Neuron (in vitro differentiated cells): ENCODE results near the gene GAS7.

Source experiments
- H2AFZ ChIP-seq: one replicate; pipeline ENCODE4 v1.6.1; 2013; ENCODE audit warnings: low read depth, mild to moderate bottlenecking, inconsistent platforms, low read length, moderate library complexity
- H3K27me3 ChIP-seq: one replicate; pipeline ENCODE4 v1.6.1; 2013; ENCODE audit warnings: low read length; ENCODE audit not compliant: insufficient read depth
- H3K36me3 ChIP-seq: one replicate; pipeline ENCODE4 v1.6.1; 2013; ENCODE audit warnings: low read length; ENCODE audit not compliant: insufficient read depth
- H3K4me1 ChIP-seq: one replicate; pipeline ENCODE4 v1.6.1; 2013; ENCODE audit warnings: low read length; ENCODE audit not compliant: insufficient read depth
- H3K4me3 ChIP-seq: 2 replicates; pipeline ENCODE4 v1.5.1; 2013; ENCODE audit warnings: mild to moderate bottlenecking, low read length, moderate library complexity
- H3K9me3 ChIP-seq: one replicate; pipeline ENCODE4 v1.6.1; 2013; ENCODE audit warnings: low read length

GAS7 gene

DNA sequence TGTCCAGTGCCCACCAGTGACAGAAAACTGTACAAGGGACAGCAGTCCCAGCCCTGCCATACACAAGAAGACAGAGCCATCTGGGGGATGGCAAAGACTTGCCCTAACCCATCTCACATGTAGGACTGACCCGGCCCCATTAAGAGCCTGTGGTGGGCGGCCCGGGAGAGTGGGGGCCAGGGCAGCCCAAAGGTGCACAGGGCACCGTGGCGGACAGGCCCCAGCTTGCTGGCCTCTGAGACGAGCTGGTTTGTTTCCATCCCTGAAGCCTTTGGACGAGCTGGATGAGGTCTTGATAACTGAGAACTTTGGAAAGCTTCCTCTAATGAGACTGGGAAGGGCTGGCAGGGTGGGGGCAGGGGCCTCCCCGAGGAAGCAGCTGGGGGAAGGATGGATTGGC is 282.3 kb downstream of the GAS7 start:
- Histone ChIP-seq H3K27me3 (no peaks in the 10 kb centered on the region), H3K9me3 (no peaks in the 10 kb centered on the region), H3K4me3 (no peak overlapping the region), H3K36me3 (no peaks in the 10 kb centered on the region), H3K4me1 (no peaks in the 10 kb centered on the region), H2AFZ (no peak overlapping the region)

DNA sequence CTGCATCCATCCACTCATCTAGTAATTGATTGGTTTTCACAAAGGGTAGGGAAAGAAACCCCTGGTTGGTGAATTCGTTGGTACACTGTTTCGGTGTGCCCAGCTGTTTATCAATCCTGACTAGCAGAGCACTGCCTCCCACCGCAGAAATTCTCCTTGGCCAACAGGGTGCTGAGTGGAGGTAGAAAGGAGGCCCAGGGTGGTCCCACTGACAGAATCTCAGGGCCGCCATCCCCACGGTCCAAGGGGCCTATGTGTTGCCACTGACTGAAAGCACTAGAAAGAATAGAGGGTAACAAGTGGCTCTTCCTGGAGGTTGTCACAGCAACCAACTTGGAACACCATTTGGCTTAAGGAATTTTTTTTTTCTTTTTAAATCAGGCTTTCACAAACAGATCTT is 284.9 kb downstream of the GAS7 start:
- Histone ChIP-seq H3K36me3 (no peaks in the 10 kb centered on the region), H3K4me1 (no peaks in the 10 kb centered on the region), H3K27me3 (no peaks in the 10 kb centered on the region), H2AFZ (no peak overlapping the region), H3K9me3 (no peaks in the 10 kb centered on the region), H3K4me3 (no peak overlapping the region)

DNA sequence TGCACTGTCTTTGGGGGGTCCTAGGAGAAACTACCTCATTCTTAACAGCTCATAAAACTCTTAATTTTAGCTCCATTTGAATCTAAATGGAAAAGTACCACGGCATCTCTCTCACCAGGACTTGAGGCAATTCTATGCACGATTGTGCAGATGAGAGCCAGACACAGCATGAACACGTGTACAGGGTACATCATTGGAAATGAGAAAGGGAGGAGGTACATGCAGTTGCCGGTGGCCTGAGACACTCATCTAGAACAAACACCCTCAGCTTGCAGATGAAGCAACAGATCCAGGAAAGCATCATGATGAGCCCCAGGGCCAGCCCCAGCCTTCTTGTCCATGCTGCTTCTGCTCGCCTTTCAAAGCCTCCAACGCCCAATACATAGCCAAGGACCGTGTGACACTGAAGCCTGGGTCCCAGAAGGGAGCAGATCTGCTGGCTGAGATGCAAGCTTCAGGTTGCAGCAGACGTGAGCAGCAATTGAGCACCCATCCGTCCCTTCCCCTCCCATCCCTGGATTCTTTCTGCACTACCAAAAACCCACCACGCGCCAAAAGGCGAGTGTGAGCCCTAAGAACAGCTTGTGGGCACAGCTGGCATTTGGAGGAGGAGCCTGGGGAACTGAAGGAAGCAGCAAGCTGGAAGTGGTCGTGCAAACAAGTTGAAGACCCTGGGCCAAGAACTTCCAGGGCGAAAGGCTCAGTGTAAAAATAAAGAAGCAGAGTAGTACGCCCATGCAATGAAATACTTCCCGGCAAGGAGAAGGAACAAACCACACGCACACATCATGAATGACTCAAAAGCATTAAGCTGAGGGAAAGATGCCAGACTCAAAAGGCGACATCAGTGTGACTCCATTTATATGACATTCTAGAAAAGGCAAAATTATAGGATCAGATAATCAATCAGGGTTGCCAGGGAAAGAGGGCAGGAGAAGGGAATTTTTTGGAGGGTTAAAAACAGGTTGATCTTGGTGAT is 286.0 kb downstream of the GAS7 start:
- H3K9me3 ChIP-seq, result no peaks in the 10 kb centered on the region
- H3K4me3 ChIP-seq, result no peak overlapping the region
- H3K4me1 ChIP-seq, result no peaks in the 10 kb centered on the region
- H3K27me3 ChIP-seq, result no peaks in the 10 kb centered on the region
- H3K36me3 ChIP-seq, result no peaks in the 10 kb centered on the region
- no peak overlapping the region for H2AFZ ChIP-seq

DNA sequence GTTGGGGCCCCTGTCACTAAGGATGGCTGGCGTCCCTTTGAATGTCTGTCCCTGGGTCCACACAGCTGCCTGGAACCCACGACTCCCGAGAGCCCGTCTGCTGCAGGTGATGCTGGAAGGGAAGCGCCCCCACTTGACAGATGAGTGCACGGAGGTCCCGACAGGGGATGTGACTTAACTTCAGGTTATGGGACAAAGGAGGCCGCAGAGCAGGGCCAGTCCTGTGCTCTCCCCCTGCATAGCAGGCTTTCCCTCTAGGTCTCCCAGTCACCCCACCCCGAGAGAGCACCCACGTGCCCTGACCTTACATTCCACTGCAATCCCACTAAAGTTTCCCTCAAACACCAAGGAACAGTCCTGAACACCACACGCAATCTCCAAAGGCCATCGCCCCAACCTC is 287.3 kb downstream of the GAS7 start:
- Histone ChIP-seq H3K36me3 (no peaks in the 10 kb centered on the region), H3K4me3 (no peak overlapping the region), H3K9me3 (no peaks in the 10 kb centered on the region), H3K27me3 (no peaks in the 10 kb centered on the region), H3K4me1 (no peaks in the 10 kb centered on the region), H2AFZ (no peak overlapping the region)

DNA sequence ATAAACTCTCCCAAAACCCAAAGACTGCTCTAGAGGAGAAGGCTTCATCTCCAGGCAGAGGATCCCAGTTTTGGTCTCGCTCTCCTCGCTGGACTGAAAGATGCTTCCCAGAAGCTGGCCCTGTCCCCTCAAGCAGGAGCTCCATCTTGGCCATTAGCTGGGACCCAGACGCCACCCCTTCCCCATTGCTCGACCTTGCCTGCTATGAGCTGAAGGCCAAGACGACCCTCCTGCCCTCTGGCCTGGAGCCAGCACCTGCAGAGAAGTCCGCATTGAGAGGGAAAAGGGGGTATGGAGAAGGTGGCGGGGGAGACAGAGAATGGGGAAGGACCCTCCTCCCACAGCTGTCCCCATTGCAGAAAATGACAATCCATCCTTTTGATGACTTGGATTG is 289.8 kb downstream of the GAS7 start:
- no peaks in the 10 kb centered on the region for H3K27me3 ChIP-seq
- H3K36me3 ChIP-seq, result no peaks in the 10 kb centered on the region
- no peaks in the 10 kb centered on the region for H3K4me1 ChIP-seq
- H2AFZ ChIP-seq, result no peak overlapping the region
- no peaks in the 10 kb centered on the region for H3K9me3 ChIP-seq
- no peak overlapping the region for H3K4me3 ChIP-seq

DNA sequence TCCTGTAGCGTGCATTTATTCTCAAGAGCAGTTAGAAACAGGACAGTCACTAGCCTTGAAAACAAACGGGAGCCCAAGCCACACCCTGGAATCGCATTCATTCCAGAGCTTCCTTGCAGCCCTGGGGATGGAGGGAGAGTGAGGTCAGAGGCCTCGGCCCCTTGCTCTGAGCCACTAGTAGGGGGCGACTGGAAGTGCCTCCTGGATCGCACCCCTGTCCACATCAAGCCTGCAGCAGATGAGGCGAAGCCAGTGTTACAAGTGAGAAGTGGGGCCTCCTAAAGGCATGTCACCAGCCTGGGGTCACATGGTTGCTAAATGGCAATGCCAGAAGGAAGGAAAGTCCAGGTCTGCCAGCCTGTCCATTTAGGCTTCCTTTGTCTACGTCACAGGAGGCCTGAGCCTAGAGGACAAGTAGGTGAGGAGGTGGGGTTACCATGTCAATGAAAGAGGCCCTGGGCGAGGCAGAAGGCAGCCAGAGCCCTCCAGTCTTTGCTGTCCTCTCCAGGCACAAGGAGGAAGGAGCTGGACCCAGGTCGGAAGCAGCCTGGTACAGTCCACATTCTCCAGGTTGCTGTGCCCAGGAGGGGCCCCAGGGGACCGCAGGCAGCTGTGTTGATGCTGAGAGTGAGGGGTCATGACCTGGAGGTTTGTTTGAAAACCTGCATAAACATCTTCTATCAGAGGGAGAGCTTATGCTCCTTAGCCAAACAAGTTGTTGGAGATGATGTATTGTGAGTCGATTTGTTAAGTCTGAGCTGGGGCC is 290.3 kb downstream of the GAS7 start:
- Histone ChIP-seq H3K4me1 (no peaks in the 10 kb centered on the region), H3K36me3 (no peaks in the 10 kb centered on the region), H3K27me3 (no peaks in the 10 kb centered on the region), H3K9me3 (no peaks in the 10 kb centered on the region), H3K4me3 (no peak overlapping the region), H2AFZ (no peak overlapping the region)

DNA sequence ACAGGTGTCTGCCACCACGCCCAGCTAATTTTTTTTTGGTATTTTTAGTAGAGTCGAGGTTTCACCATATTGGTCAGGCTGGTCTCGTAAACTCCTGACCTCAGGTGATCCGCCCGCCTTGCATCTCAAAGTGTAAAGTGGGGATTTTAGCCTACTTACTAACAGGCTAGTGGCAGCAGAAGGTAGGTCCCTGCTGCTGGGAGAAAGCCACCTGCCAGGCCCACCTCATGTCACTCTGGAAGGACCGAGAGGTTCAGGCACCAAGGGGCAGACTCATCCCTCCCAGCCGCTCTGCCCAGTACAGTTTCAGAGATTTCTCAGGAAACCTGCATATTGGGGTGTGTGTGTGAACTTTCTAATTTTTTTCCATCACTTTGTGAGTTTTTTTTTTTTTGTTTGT is 291.3 kb downstream of the GAS7 start:
- H2AFZ ChIP-seq, result no peak overlapping the region
- H3K4me3 ChIP-seq, result no peak overlapping the region
- H3K4me1 ChIP-seq, result no peaks in the 10 kb centered on the region
- H3K27me3 ChIP-seq, result no peaks in the 10 kb centered on the region
- no peaks in the 10 kb centered on the region for H3K9me3 ChIP-seq
- no peaks in the 10 kb centered on the region for H3K36me3 ChIP-seq

DNA sequence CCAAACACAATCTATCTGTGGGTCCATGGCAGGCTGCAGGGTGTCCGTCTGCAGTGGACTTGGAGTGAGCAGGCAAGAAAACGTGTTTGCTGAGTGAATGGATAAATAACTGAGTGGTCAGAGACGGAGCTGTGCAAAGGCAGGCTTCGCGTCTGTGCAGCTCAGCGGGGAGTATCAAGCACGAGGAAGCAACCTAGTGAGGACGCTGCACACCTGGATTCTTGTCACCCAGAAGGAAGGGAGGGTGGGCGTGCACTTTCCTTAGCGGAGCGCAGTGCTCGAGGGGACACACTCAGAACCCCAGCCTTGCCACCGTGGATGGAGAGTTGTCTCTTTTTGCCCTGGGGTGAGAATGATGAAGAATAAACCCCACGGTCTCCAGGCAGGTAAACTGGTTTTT is 291.8 kb downstream of the GAS7 start:
- Histone ChIP-seq H3K4me3 (no peak overlapping the region), H3K36me3 (no peaks in the 10 kb centered on the region), H2AFZ (no peak overlapping the region), H3K4me1 (no peaks in the 10 kb centered on the region), H3K27me3 (no peaks in the 10 kb centered on the region), H3K9me3 (no peaks in the 10 kb centered on the region)

DNA sequence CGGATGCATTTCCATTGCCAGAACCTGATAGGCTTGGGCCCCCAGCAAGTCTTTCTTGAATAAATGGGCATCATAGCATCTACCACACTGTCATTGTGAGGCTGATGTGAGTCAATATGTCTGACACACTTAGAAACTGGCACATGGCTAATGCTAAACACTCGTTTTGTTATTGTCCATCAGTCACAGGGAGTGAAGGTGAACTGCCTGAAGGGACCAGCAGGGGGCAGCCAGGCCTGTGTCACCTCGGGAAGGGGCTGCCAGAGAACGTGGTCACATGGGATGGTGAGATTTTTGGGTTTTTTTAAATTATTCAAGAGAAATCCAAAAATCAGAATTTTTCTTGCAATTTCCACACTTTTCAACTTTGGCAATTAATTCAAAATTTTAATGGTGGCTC is 292.5 kb downstream of the GAS7 start:
- no peaks in the 10 kb centered on the region for H3K36me3 ChIP-seq
- no peaks in the 10 kb centered on the region for H3K27me3 ChIP-seq
- no peak overlapping the region for H2AFZ ChIP-seq
- no peaks in the 10 kb centered on the region for H3K4me1 ChIP-seq
- H3K9me3 ChIP-seq, result no peaks in the 10 kb centered on the region
- no peak overlapping the region for H3K4me3 ChIP-seq

DNA sequence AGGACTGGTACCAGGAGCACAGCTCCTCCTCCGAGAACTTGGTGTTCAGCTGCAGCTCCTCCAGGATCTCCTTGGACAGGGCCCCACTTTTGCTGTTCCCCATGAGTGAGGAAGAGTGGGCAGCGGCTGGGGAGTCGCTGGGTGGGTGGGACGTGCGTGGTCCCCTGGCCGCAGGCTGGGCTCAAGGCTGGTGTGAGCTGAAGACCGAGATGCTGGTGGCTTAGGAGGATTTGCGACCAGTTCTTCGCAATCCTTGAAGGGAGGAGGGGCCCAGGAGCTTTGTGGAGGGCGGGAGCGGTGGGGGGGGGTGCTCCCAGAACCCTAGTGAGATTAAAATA is 293.4 kb downstream of the GAS7 start, which contains the start of gene RCVRN:
TSS of gene RCVRN (minus strand) at position 194 of the 338 bp plus-strand sequence. CDS start at position 103, 91 bp downstream.
- Histone ChIP-seq H3K9me3 (no peaks in the 10 kb centered on the region), H2AFZ (no peak within 1 kb of the TSS), H3K27me3 (no peaks in the 10 kb centered on the region), H3K4me3 (no peak within 1 kb of the TSS), H3K36me3 (no peaks in the 10 kb centered on the region), H3K4me1 (no peaks in the 10 kb centered on the region)

DNA sequence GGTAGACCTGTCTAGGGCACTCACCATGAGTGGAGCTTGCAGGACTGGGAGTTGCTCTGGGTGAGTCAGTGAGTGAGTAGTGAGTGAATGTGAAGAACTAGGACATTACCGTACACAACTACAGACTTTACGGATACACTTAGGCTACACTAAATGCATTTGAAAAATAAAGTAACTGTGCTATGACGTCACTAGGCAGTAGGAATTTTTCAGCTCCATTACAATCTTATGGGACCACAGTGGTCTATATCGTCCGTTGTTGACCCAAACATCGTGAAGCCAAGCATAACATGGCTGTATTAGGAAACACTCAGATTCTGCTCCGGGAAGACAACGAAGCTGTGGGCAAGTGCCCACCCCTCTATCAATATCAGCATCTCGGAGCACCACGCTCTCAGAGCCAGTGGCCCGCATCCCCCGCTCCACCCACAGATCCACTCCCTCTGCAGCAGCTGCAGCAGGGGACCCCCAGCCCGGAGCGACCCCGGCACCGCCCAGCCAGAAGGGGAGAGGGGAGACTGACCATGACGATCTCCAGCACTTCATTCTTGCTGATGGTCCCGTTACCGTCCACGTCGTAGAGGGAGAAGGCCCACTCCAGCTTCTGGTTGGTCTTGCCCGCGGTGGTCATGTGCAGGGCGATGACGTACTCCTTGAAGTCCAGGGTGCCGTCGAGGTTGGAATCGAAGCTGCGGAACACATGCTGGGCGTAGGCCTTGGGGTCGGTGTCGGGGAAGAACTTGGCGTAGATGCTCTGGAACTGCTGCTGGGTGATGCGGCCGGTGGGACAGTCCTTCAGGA is 293.9 kb downstream of the GAS7 start:
- Histone ChIP-seq H2AFZ (no peak overlapping the region), H3K27me3 (no peaks in the 10 kb centered on the region), H3K36me3 (no peaks in the 10 kb centered on the region), H3K9me3 (no peaks in the 10 kb centered on the region), H3K4me3 (no peak overlapping the region), H3K4me1 (no peaks in the 10 kb centered on the region)

DNA sequence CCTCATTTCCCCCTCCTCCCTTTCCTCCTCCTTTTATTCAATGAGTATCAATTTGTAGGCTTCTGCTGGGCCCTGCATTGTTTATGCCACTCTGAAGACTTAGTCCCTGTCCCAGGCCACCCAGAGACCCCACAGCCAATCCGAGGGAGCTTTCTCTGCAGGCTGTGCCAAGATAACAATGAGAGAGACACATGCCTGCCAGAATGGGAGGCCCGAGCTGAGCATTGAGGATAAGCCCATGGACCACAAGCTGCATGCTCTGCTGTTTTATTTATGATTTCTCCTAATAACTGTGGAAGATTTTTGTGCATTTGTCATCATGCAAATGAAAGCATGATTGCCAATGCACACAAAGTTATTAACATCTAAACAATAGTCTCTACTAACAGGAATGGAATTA is 296.3 kb downstream of the GAS7 start:
- Histone ChIP-seq H3K4me1 (peaks cover 6% of the 10 kb centered on the region), H3K9me3 (no peaks in the 10 kb centered on the region), H2AFZ (no peak overlapping the region), H3K27me3 (no peaks in the 10 kb centered on the region), H3K4me3 (no peak overlapping the region), H3K36me3 (no peaks in the 10 kb centered on the region)

DNA sequence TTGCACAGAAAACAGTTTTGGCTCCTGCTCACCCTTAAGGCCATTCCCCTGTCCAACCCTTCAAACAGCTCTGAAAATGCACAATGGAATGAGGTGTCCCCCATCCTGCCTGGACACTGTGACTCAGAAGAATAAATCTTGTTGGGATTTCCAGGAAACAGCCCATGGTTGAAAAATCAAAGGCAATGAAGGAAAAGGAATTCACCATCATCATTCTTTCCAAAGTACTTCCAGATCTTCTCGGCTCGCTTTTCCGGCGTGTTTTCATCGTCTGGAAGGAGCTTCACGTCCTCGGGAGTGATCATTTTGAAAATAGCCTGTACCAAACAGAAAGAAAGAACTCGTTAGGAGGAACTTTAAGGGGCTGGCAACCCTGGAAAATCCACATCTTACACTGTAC is 297.6 kb downstream of the GAS7 start:
- no peaks in the 10 kb centered on the region for H3K36me3 ChIP-seq

More for the DNA sequence above, 297.6 kb downstream of the GAS7 start:
- H3K4me3 ChIP-seq, result no peak overlapping the region
- no peak overlapping the region for H2AFZ ChIP-seq
- peaks cover 8% of the 10 kb centered on the region for H3K4me1 ChIP-seq
- H3K9me3 ChIP-seq, result no peaks in the 10 kb centered on the region
- H3K27me3 ChIP-seq, result no peaks in the 10 kb centered on the region
